ENCODE data around the gene ZKSCAN5. TPM values are rescaled to one million over a fixed set of nuclear protein-coding genes. Genes with fewer than 3 reads are reported as not detected.

The ZKSCAN5 gene
- polyA plus RNA-seq, 5 donors, result 11.9 to 16.6 (median 15.8) TPM

Other genes with a start within 250 kb of the ZKSCAN5 start
- gene MYH16, start 231.8 kb upstream of the ZKSCAN5 start, polyA plus RNA-seq (ENCODE audit: insufficient read depth in 1 of 5, insufficient read length in 5 of 5, low replicate concordance in 1 of 5), result under 1 TPM; 0.04 to 0.17 (median 0.07) TPM
- 100 to 1,000 TPM in 3 of 5 donors, 10 to 100 TPM in 2; 89.8 to 108 (median 102) TPM for gene ARPC1A, start 178.8 kb upstream of the ZKSCAN5 start, polyA plus RNA-seq (ENCODE audit: insufficient read depth in 1 of 5, insufficient read length in 5 of 5, low replicate concordance in 1 of 5)
- 10 to 100 TPM; 37.4 to 63.7 (median 41.3) TPM for gene ARPC1B, start 129.9 kb upstream of the ZKSCAN5 start, polyA plus RNA-seq (ENCODE audit: insufficient read depth in 1 of 5, insufficient read length in 5 of 5, low replicate concordance in 1 of 5)
- 100 to 1,000 TPM; 109 to 166 (median 135) TPM for gene PDAP1, start 96.1 kb upstream of the ZKSCAN5 start, polyA plus RNA-seq (ENCODE audit: insufficient read depth in 1 of 5, insufficient read length in 5 of 5, low replicate concordance in 1 of 5)
- 100 to 1,000 TPM in 3 of 5 donors, 10 to 100 TPM in 2; 95.0 to 109 (median 101) TPM for gene BUD31, start 95.7 kb upstream of the ZKSCAN5 start, polyA plus RNA-seq (ENCODE audit: insufficient read depth in 1 of 5, insufficient read length in 5 of 5, low replicate concordance in 1 of 5)
- 1 to 10 TPM; 4.3 to 8.0 (median 6.2) TPM for gene PTCD1, start 65.9 kb upstream of the ZKSCAN5 start, polyA plus RNA-seq (ENCODE audit: insufficient read depth in 1 of 5, insufficient read length in 5 of 5, low replicate concordance in 1 of 5)
- gene CPSF4, start 65.7 kb upstream of the ZKSCAN5 start, polyA plus RNA-seq (ENCODE audit: insufficient read depth in 1 of 5, insufficient read length in 5 of 5, low replicate concordance in 1 of 5), result 10 to 100 TPM; 32.2 to 41.6 (median 35.5) TPM
- gene ATP5MF, start 38.5 kb upstream of the ZKSCAN5 start, polyA plus RNA-seq (ENCODE audit: insufficient read depth in 1 of 5, insufficient read length in 5 of 5, low replicate concordance in 1 of 5), result 100 to 1,000 TPM; 290 to 437 (median 312) TPM
- gene ZNF789, start 31.8 kb upstream of the ZKSCAN5 start, polyA plus RNA-seq (ENCODE audit: insufficient read depth in 1 of 5, insufficient read length in 5 of 5, low replicate concordance in 1 of 5), result 10 to 100 TPM; 40.8 to 56.5 (median 44.9) TPM
- gene ZNF394, start 4.4 kb upstream of the ZKSCAN5 start, polyA plus RNA-seq (ENCODE audit: insufficient read depth in 1 of 5, insufficient read length in 5 of 5, low replicate concordance in 1 of 5), result 10 to 100 TPM; 14.6 to 18.4 (median 15.6) TPM
- 10 to 100 TPM; 12.8 to 20.0 (median 14.6) TPM for gene FAM200A, start 47.5 kb downstream of the ZKSCAN5 start, polyA plus RNA-seq (ENCODE audit: insufficient read depth in 1 of 5, insufficient read length in 5 of 5, low replicate concordance in 1 of 5)
- 100 to 1,000 TPM in 1 of 5 donors, 10 to 100 TPM in 4; 56.1 to 106 (median 94.2) TPM for gene ZNF655, start 54.0 kb downstream of the ZKSCAN5 start, polyA plus RNA-seq (ENCODE audit: insufficient read depth in 1 of 5, insufficient read length in 5 of 5, low replicate concordance in 1 of 5)
- gene TMEM225B, start 93.6 kb downstream of the ZKSCAN5 start, polyA plus RNA-seq (ENCODE audit: insufficient read depth in 1 of 5, insufficient read length in 5 of 5, low replicate concordance in 1 of 5), result 1 to 10 TPM; 1.4 to 2.3 (median 1.7) TPM
- 10 to 100 TPM; 16.3 to 22.4 (median 20.8) TPM for gene ZSCAN25, start 112.3 kb downstream of the ZKSCAN5 start, polyA plus RNA-seq (ENCODE audit: insufficient read depth in 1 of 5, insufficient read length in 5 of 5, low replicate concordance in 1 of 5)
- gene CYP3A5, start 175.3 kb downstream of the ZKSCAN5 start, polyA plus RNA-seq (ENCODE audit: insufficient read depth in 1 of 5, insufficient read length in 5 of 5, low replicate concordance in 1 of 5), result 10 to 100 TPM; 15.1 to 25.8 (median 19.6) TPM
- gene CYP3A7, start 230.5 kb downstream of the ZKSCAN5 start, polyA plus RNA-seq (ENCODE audit: insufficient read depth in 1 of 5, insufficient read length in 5 of 5, low replicate concordance in 1 of 5), result 10 to 100 TPM in 1 of 5 donors, 1 to 10 TPM in 2, under 1 TPM in 2; 0.59 to 16.8 (median 1.3) TPM